GM18511 (cell line): ENCODE results near the gene LHPP.
A peak's percentile ranks its signal among the peaks of the same experiment; 100 is the strongest.

Source experiments
- ATAC-seq: cut with Tn5 transposase; IDR thresholded peaks from one replicate; pipeline ENCODE4 v1.9.1; 2021; ENCODE audit warnings: mild to moderate bottlenecking, moderate library complexity; ENCODE audit not compliant: unreplicated experiment

The LHPP gene

DNA sequence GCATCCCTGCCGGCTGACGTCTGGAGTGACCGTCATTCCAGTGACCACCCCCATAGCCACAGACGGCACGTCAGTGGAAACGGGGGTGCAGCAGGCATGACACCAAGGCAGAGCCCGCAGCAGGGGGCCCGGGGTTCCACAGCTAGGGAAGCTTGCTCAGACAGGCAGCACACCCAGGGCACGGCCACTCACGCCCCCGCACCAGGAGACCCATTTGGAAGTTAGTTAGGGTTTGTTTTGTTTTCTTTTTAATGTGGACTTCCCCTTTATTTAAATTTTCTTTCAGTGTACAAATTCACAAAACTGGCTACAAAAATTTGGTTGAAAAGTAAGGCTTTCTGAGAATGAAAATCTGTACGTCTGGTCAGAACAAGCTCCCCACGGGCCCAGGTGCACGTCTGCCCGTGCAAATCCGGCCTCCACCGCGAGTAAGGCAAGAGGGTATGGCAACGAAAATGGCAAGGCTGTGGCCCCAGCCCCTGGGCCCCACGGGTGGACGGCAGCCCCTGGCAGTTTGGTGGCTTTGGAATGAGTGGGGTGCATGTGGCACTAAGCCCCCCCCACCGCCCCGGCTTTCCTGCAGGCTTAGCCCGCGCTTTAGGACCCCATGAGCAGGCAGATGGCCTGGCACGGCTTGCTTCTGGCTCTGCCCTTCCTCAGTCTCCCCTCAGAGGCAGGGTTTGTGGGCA lies 158.3 kb downstream of the LHPP start:
- peak; percentile 46 for ATAC-seq

DNA sequence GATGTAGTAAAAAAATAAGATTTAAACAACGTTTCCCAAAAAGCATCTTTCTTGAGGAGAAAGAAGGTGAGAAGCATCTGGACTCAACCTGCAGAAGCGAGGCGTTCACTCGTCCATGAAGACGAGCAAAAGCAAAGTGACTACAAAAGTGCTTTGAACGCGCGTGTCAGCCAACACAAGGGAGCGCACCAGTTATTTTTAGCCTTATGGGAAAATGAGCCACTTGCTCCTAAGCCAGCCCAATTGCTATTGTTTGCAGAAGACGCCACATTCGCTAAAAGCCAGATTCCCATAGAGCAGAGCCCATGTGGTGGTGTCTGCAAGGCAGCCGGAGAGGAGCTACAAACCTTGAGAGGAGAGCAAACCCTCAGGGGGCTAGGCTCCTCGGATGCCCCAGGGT lies 160.0 kb downstream of the LHPP start:
- ATAC-seq, result no peak

DNA sequence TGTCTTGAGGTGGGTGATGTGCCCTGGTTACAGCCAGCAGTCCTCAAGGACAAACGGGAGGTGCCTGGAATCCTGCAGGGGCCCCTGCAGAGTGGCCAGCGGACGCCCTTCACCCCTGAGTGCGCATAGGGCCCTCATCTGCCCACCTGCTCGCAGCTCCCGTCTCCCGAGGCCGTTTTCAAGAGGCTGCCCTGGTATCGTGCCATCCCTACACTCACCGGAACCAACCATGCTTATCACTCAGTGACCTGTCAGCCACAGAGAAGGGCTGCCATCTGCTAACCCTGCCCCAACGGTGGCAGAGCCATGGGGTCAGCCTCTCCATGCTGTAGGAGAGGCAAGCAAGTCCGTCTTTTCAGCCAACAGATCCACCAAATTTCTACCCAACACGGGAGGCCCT lies 160.5 kb downstream of the LHPP start:
- no peak for ATAC-seq

DNA sequence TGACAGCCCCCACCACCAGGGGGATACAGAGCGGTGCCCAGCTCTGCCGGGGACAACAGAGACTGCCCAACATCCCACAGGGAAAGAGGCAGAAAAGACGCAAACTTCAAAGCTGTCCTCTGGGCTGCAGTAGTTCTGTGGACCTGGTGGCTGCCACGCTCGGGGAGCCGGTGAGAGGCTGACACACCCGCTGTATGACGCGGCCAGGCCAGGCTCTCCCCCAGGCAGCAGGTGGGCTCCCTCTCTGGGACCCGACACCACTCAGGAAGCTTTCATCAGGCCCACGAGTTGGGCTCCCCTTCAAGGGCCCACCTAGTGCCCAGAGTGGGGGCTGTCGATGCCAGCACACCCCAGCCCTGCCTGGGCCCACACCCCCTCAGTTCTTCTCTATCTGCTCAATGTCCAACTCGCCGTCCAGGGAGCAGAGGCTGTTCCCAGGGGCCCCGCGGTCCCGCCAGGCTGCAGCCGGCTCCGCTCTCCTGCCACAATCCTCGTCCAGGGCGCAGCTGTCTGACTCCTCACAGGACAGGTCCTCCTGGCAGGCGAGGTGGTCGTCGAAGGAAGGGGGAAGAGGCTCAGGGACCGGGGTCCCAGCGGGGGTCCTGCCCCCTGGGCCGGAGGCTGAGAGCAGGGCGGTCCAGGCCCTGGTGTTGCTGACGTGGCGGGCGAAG lies 161.4 kb downstream of the LHPP start:
- ATAC-seq, result no peak

DNA sequence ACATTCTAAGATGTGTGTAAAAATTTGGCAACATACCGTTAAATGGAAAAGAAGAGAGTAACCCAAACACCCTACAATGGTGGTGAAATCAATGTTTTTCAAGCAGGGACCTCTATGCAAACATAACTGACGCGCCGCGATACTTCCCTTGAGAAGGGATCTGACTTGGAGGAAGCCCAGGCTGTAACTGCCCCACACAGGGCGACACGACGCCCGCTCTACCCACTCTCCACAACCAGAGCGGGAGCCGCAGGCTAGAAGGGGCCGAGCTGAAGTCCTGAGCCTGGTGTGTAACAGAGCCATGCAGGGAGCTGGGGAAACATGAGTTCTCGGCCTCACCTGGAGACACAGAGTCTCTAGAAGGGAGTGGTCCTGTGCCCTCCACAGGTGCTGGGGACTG lies 162.4 kb downstream of the LHPP start:
- no peak for ATAC-seq

DNA sequence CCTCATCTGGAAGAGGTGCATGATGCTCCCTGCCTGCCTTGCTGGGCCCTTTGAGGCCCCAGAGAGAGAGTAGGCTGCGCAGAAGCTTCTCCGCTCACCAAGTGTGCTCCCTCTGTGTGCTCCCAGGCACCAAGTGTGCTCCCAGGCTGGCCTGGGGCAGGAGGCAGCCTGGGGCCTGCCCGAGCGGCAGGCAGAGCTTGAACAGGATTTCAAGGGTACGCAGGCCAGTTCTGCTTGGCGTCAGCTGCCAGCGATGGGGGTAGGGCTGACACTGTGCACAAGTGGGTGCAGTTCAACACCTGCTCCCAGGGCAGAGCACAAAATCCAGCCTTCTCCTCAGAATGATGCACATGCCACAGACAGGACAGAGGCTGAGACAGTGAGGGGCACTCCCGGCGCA lies 162.8 kb downstream of the LHPP start:
- ATAC-seq, result no peak

DNA sequence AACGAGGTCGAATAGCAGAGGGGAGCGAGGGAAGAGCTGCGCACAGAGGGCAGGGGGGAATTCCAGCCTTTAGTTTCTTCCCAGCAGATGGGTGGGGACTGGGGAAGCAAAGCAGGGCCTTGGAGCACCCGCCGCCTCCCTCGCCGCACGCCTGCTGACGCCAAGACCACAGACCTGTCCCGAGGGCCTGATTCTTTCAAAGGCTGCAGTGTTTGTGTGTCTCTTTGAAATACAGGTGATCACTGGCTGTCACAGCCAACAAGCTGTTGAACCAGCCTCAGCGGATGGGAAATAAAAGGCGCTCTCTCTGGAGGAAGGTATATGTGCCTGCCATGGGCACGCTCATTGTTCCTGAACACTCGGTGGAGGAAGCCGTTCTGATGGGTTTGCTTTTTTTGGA lies 163.3 kb downstream of the LHPP start:
- no peak for ATAC-seq

DNA sequence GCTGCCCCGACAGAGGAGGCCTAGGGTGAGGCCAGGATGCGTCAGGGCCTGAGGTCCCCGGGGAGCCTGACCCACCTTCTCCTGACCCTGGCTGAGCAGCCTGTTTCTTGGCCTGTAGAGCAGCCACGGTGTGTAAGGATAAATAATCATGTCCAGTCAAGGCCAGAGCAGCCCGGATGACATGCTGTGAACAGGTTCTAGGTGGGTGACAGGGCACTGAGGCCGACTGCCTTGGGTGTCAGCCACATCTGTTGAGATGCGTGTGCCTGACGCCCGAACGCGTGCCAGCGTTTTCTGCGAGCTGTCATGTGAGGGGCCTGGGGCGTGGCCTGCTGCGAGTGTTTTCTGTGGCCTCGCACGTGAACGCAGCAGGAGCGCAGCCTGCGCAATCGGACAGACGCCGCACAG lies 164.2 kb downstream of the LHPP start:
- no peak for ATAC-seq

DNA sequence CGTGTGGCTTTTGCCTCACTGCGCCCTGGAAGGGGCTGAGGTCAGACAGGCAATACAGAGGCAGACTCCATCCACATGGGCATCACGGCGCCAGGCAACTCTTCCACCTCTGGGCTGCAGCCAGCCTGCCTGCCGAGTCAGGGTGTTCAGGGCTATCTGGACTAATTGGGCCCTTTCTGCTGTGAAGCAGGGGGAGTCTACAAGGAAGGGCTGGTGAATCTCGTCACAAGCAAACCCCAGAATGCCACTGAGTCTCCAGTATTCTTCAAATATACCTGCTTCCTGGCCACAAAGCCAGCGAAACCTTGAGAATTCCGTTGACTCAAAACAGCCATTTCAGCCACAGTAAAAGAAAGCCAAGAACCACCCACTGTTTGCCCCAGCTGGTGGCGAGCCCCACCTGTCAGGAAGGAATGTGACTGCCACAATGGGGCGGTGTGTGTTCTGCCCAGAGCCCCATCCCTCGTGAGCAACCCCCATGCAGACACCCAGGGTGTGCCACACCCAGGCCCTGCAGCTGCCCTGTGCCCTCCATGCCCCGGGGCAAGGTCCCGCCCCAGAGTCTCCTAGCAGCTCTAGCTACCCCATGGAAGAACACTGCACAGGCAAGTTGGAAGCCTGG lies 165.2 kb downstream of the LHPP start:
- peak; percentile 84 for ATAC-seq

DNA sequence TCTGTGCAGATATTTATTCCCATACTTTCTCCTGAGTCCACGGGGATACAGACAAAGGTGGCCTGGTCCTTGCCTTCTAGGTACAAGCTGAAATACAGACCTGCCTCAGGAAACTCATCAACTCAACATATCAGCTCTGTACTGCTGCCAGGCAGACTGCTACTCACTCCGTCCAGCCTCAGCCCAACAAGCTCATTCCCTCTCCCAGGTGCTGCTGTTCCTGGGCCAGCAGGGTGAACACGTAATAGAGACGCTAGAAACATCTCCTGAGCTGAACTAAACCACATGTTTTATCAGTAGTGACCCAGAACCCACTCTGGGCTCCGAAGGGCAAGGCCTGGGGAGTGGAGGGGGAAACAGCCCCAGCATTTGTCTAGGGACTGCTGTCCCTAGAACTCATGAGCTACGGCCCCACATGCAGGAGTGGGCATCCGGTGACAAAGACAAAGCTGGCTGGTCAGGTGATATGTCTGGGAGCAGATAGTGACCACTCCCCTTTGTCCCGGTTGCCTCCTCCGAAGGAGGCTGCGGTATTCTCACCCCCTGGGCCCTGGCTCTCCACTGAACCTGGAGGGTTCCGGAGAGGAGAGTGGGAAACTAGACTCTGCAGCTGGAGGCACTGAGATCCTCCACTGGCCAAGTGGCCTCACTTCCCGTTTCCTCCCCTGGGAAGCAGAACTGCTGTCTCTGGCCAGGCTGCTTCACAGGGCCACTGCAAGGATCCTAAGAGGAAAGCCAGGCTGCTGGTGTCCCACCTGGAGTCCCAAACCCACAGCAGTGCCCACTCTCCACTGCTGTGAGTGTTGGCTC lies 166.4 kb downstream of the LHPP start:
- no peak for ATAC-seq

DNA sequence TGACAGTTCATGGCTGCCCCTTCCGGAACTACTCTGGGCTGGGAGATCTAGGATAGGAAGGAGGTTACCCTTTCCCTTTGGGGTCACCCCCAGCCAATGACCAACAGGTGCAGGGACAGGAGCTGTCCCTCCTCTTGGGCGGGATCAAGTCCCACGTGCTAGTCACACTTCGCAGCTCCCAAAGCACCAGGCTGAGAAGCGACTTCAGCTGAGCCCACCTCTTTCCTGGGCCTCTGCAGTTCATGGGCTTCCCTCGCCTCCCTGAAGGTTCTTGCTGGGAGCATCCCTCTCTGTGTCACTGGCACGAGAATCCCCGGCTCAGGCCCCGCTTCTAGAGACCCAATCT lies 167.0 kb downstream of the LHPP start:
- no peak for ATAC-seq

DNA sequence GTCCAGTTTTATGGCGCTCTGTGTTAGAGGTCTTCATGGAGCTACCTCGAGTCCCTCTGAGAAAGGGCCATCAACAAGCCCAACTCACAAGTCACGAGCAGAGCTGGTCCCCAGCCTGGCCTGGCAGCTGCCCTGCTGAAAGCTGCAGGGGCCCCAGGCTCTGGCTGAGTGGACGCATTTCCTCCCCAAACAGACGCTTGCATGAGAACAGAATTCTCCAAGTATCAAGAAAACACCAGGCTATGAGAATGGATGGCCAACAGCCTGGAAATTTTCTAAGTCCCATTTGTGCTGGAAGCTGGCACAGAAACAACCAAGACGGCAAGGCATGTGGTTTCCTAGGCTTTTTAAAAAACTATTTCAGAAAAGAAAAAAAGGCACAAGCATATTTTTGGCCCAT lies 167.8 kb downstream of the LHPP start:
- no peak for ATAC-seq

DNA sequence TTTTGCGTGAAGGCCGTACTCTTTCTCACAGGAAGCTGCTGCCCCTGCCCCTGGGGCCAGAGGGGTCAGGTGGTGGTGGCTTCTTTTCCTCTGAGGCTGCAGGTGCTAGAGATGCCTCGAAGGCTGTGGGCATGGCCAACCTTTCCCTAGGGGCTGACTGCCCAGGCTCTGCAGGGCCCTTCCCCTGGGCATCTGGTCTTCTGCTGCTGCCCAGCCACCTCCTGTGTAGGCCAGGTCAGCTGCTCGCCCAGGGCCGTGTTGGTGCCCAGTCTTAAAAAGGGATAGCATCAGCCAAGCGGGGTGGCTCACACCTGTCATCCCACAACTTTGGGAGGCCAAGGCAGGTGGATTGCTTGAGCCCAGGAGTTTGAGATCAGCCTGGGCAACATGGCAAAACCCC lies 168.2 kb downstream of the LHPP start:
- no peak for ATAC-seq

DNA sequence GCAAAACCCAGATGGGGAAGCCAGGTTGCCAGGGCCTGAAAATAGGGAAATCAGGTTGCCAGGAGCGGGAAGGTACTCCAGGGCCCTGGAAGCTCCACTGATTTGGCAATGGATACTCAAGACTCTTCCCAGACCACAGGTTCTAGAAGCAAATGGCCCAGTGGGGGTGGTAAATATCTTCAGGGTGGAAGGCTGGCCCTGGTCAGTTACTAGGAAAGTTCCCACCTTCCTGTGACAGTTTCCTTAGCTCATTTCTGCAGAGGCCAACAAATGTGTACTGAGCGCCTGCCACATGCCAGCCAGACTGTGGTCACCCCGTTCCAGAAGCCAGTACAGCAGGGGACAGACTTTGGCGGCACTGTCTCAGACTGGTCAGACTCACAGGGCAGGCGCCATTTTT lies 168.9 kb downstream of the LHPP start:
- no peak for ATAC-seq

DNA sequence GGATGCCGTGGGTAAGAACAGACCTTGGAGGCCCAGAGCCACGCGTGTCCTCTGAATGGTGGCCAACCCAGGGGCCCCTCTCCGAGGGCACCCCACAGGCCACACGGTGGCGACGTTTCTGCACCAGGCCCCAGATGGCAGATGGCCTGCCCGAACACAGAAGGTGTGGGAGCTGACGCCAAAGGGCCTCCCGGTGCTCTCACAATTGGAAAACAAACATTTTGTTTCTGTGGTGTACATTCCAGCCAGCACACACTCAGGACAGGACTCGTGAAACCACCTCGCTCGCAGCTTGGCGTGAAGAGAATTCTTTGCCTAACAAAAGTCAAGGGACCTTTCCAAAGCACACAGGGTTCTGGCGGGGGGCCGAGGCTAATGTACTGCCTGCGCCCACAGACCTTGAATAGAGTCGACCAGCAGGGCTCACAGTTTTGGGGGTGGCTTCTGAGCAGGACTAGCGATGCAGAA lies 170.5 kb downstream of the LHPP start:
- ATAC-seq, result no peak

DNA sequence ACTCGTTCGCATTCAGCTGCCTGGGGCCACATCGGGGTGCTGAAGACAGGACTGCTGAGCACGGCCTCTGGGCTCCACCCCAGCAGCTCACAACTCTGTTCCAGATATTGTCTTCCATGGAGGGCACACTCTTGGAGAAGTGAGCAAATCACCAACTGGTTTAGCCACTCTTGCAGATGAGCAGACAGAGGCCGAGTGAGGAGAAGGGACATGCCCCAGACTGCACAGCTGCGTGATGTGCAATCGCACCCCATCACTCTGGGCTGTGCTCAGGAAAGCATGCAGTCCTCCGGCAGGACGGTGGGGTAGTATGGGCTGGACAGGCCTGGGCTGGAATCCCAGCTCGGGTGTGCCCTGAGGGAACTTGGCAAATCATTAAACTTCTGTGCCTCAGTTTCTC lies 170.9 kb downstream of the LHPP start:
- ATAC-seq, result no peak

DNA sequence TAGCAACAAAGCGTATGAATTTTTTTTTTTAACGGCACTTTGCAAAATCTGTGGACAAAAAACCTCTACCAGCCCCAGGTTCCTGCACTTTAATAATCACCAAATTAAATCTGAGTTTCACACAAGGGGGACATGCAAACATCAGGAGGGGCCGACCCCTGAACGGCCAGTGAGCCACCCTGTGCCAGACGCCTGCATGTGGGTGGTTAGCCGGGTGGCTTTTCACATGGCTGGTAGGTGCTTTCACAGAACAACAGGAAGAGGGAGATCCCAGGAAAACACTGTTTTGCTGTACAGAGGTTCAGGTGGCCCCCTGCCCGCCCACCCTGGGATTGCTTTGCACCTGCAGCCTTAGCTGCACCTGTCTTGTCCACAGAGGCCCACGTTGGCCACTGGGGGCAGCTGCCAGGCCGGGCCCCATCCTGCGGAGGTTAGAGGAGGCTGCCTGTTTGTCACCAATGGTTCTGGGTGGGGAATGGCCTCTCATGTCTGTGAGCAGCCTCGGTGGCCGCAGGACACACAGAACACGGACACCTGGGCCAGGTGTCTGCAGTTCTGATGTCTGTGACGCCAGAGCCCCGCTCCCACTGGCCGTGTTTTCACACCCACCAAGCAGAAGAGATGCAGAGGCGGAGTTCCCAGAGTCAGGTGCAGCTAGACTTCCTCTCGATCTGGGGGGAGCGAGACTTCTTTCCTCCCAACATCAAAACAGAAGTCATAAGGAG lies 174.8 kb downstream of the LHPP start:
- ATAC-seq, result peak; percentile 38

DNA sequence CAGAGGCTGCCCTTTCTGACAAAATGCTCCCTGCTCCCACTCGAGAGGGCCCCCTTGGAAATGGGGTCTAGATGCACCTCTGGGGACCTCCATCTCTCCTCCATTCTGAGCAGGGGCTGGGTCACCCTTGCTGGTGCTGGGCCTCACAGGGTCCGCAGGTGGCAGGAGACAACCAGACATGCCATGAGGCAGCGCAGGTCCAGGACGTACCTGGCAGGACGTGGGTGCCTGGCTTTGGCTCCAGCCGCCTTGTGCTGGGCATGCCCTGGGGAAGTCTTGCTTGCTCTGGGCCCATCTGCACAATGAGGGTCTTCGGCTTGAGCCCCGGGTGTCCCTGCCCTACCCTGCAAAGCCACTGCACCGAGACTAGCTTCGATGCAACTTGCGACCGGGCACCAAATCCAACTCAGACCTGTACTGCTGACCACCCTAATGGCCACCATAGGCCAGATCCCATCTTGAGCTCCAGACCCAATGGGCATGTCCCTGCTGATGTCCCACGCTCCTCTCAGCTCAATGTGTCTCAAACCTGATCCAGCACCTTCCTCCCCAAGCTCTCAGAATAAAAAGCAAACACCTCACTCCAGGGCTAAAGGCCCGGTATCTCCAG lies 175.6 kb downstream of the LHPP start:
- no peak for ATAC-seq

DNA sequence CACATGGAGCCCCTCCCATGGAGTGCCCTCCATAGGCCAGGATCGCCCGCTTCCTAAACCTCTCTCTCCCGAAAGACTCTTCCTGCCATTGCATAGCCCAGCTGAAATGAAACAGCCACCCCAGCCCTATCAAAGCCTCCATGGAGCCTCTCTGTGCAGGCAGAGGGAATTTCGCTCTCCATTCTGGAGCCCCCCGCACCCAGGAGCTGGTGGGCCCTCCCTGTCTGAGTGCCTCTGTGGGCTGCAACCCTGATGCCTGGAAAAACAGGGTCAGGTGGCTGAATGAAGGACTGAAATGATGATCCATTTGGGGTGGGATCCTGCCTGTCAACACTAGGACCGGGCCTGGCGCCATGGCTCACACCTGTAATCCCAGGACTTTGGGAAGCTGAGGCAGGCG lies 176.1 kb downstream of the LHPP start:
- no peak for ATAC-seq

DNA sequence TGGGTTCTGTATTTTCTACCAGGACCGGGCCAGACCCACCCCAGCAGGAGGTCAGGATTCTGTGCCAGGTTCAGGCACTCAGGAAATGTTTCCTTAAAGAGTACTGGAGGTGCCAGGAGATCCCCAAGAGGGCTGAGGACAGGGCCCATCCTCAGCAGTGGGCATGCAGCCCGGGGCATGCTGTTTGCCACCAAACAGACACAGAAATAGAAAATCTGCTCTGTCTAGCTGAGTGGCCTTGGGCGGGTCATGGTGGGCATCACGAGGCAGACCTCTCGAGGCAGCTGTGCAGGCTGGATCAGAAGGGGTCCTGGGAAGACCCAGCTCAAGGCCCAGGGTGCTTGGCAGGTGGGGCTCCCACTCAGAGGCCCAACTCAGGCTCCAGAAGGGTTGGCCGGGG lies 177.6 kb downstream of the LHPP start:
- ATAC-seq, result no peak

DNA sequence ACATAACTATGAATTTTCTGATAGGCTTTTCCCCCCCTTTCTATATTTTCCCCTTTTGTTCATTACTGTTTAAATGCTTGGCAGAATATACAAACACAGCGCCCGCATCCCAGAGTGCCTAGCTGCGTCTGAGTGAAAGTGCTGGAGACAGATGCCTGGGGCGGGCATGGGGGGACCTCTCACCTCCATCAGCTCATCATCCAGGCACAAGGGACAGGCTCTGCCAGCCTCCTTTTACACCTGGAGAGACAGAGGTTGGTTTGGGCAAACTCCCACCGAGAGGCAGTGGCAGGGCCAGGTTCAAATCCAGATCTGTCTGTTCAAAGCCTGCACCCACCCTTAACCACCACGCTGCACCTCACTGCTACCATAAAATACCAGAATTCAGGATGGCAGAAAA lies 178.0 kb downstream of the LHPP start:
- ATAC-seq, result no peak
